HepG2 (cell line): ENCODE data around the gene ENTREP3. TPM values are rescaled to one million over a fixed set of nuclear protein-coding genes. Genes with fewer than 3 reads are reported as not detected.

Source experiments
- AFF4 ChIP-seq: sonication (generic); formaldehyde crosslinking; IDR thresholded peaks from 2 replicates; pipeline ENCODE4 v1.4.0; 2020; ENCODE audit warnings: missing genetic modification reagents
- ATF6 ChIP-seq: sonication (generic); formaldehyde crosslinking; conservative IDR thresholded peaks from 2 replicates; pipeline ENCODE4 v1.4.0; 2020; ENCODE audit warnings: missing genetic modification reagents
- GFI1 ChIP-seq: sonication (generic); formaldehyde crosslinking; IDR thresholded peaks from 2 replicates; pipeline ENCODE4 v1.5.0; 2020; ENCODE audit warnings: missing genetic modification reagents, mild to moderate bottlenecking, borderline replicate concordance
- GPBP1L1 ChIP-seq: sonication (generic); formaldehyde crosslinking; IDR thresholded peaks from 2 replicates; pipeline ENCODE4 v1.5.0; 2020; ENCODE audit warnings: mild to moderate bottlenecking, missing genetic modification reagents
- HDAC2 ChIP-seq: sonication (generic); formaldehyde crosslinking; IDR thresholded peaks from 2 replicates; pipeline ENCODE4 v1.4.0; 2020; ENCODE audit warnings: missing genetic modification reagents
- PHF21A ChIP-seq: sonication (generic); formaldehyde crosslinking; IDR thresholded peaks from 2 replicates; pipeline ENCODE4 v1.5.0; 2020; ENCODE audit warnings: mild to moderate bottlenecking, missing genetic modification reagents
- RBM39 ChIP-seq: fragments of 200-400 bp; formaldehyde crosslinking; IDR thresholded peaks from one replicate; pipeline ENCODE4 v1.6.1; 2018; ENCODE audit warnings: antibody characterized with exemption, mild to moderate bottlenecking, low read depth, low read length; ENCODE audit not compliant: poor library complexity, severe bottlenecking
- SMAD1 ChIP-seq: sonication (generic); formaldehyde crosslinking; IDR thresholded peaks from 2 replicates; pipeline ENCODE4 v1.4.0; 2020; ENCODE audit warnings: missing genetic modification reagents, low read depth, mild to moderate bottlenecking, borderline replicate concordance
- ZBTB46 ChIP-seq: sonication (generic); formaldehyde crosslinking; IDR thresholded peaks from 2 replicates; pipeline ENCODE4 v1.4.0; 2020; ENCODE audit warnings: mild to moderate bottlenecking, missing genetic modification reagents, borderline replicate concordance
- ZNF264 ChIP-seq: sonication (generic); formaldehyde crosslinking; IDR thresholded peaks from 2 replicates; pipeline ENCODE4 v1.4.0; 2020; ENCODE audit warnings: missing genetic modification reagents
- ZNF274 ChIP-seq: sonication (generic); formaldehyde crosslinking; IDR thresholded peaks from 2 replicates; pipeline ENCODE4 v1.5.1; 2020; ENCODE audit warnings: mild to moderate bottlenecking, missing genetic modification reagents
- ZNF431 ChIP-seq: sonication (generic); formaldehyde crosslinking; IDR thresholded peaks from 2 replicates; pipeline ENCODE4 v1.9.0; 2022; ENCODE audit warnings: missing genetic modification reagents, low read depth, mild to moderate bottlenecking, borderline replicate concordance
- ZNF512B ChIP-seq: sonication (generic); formaldehyde crosslinking; IDR thresholded peaks from 2 replicates; pipeline ENCODE4 v1.5.1; 2020; ENCODE audit warnings: missing genetic modification reagents, mild to moderate bottlenecking, borderline replicate concordance
- ZNF691 ChIP-seq: sonication (generic); formaldehyde crosslinking; IDR thresholded peaks from 2 replicates; pipeline ENCODE4 v1.4.0; 2020; ENCODE audit warnings: missing genetic modification reagents, low read depth, mild to moderate bottlenecking, borderline replicate concordance
- polyA plus RNA-seq, 8 experiments: library from polyadenylated mRNA; depleted of rRNA in 3 of 8; stranded (reverse) in 7 of 8; unstranded in 1 of 8; fragments of >200 nt; fragmentation: Illumina TruSeq in 4 of 8; extraction: Trizol in 4 of 8; gene quantifications; 2 replicates each; pipeline versions ENCODE4 v1.2.1 to v1.2.3, GENCODE V29; 2011 to 2016; ENCODE audit warnings: low read depth in 4 of 8, missing spikeins in 1 of 8, mixed read lengths in 1 of 8; ENCODE audit not compliant: insufficient read depth in 1 of 8
- total RNA-seq, 5 experiments: library from RNA; depleted of rRNA; stranded (reverse); fragments of >200 nt; fragmentation: Illumina TruSeq; extraction: Trizol; gene quantifications; 2 replicates each; pipeline ENCODE4 v1.2.3, GENCODE V29; 2016; ENCODE audit warnings: low read depth in 1 of 5

Gene ENTREP3
- total and polyA plus RNA-seq, 2 of the 13 experiments (the other 11 are each of a cell fraction or from before 2014, with no cell fraction given), result 4.1 to 9.9 TPM

- TF ChIP-seq ZBTB46 (no peak), HDAC2 (CRISPR knock-in tag) (peak; percentile 26; the same call in 1 of the 2 replicates), AFF4 (CRISPR knock-in tag) (no peak), PHF21A (CRISPR knock-in tag) (peak; percentile 67; the same call in 1 of the 2 replicates), GPBP1L1 (CRISPR knock-in tag) (no peak), SMAD1 (CRISPR knock-in tag) (0 out of 2 replicates have a peak, but pooled peaks have one; percentile 46), ZNF264 (CRISPR knock-in tag) (no peak; the same call in 1 of the 2 replicates), ZNF691 (CRISPR knock-in tag) (no peak), ZNF512B (no peak), ZNF274 (CRISPR knock-in tag) (peak; percentile 51; the same call in 1 of the 2 replicates), ATF6 (CRISPR knock-in tag) (no peak), GFI1 (CRISPR knock-in tag) (no peak; the same call in 1 of the 2 replicates), ZNF431 (CRISPR knock-in tag) (no peak), RBM39 (no peak)
Observed at GRCh38 chr1:155250633-155251449, 4.4 kb downstream of the ENTREP3 start (continued).
